ENCODE data around the gene CST9.

The CST9 gene

GRCh38 chr20:23607497-23608245 lies 2.0 kb upstream of the CST9 start:
- H3K27me3 ChIP-seq (ENCODE audit: insufficient read depth, poor library complexity, severe bottlenecking) = no peaks in the 10 kb centered on the region
- no peak overlapping the region for H3K4me3 ChIP-seq (ENCODE audit: severe bottlenecking)
- ATAC-seq (ENCODE audit: low read depth) (no peak), DNase-seq (ENCODE audit: low spot score) (no peak)
- no peak for TF ChIP-seq CTCF (IDR thresholded peaks at IDR 0.05; ENCODE audit: poor library complexity, severe bottlenecking)
- H3K4me1 ChIP-seq (ENCODE audit: insufficient read depth, poor library complexity, severe bottlenecking) = no peaks in the 10 kb centered on the region
- no peaks in the 10 kb centered on the region for H3K9me3 ChIP-seq (ENCODE audit: severe bottlenecking)
- no peaks in the 10 kb centered on the region for H3K36me3 ChIP-seq (ENCODE audit: low read depth)
- H3K27ac ChIP-seq (ENCODE audit: poor library complexity, severe bottlenecking) = no peak overlapping the region

- peak; percentile 96 for TF ChIP-seq CTCF (IDR thresholded peaks at IDR 0.05; ENCODE audit: poor library complexity, severe bottlenecking)
- ATAC-seq (ENCODE audit: low read depth) = peak; percentile 90
- no peaks in the 10 kb centered on the region for H3K27me3 ChIP-seq (ENCODE audit: insufficient read depth, poor library complexity, severe bottlenecking)
These were observed 934 bp upstream of the CST9 start for GRCh38 chr20:23606652-23607049.

GRCh38 chr20:23604306-23604705 lies 1.4 kb downstream of the CST9 start:
- no peak for ATAC-seq (ENCODE audit: low read depth)
- no peak overlapping the region for H3K27ac ChIP-seq (ENCODE audit: poor library complexity, severe bottlenecking)

More at GRCh38 chr20:23606652-23607049, 934 bp upstream of the CST9 start:
- no peak overlapping the region for H3K27ac ChIP-seq (ENCODE audit: poor library complexity, severe bottlenecking)
- no peaks in the 10 kb centered on the region for H3K36me3 ChIP-seq (ENCODE audit: low read depth)
- H3K4me1 ChIP-seq (ENCODE audit: insufficient read depth, poor library complexity, severe bottlenecking) = no peaks in the 10 kb centered on the region
- no peak for DNase-seq (ENCODE audit: low spot score)
- H3K9me3 ChIP-seq (ENCODE audit: severe bottlenecking) = no peaks in the 10 kb centered on the region
- no peak overlapping the region for H3K4me3 ChIP-seq (ENCODE audit: severe bottlenecking)

GRCh38 chr20:23603321-23603720 lies 2.4 kb downstream of the CST9 start:
- ATAC-seq (ENCODE audit: low read depth) = no peak

More at GRCh38 chr20:23604306-23604705, 1.4 kb downstream of the CST9 start:
- Histone ChIP-seq H3K36me3 (ENCODE audit: low read depth) (no peaks in the 10 kb centered on the region), H3K27me3 (ENCODE audit: insufficient read depth, poor library complexity, severe bottlenecking) (no peaks in the 10 kb centered on the region), H3K9me3 (ENCODE audit: severe bottlenecking) (no peaks in the 10 kb centered on the region), H3K4me3 (ENCODE audit: severe bottlenecking) (no peak overlapping the region), H3K4me1 (ENCODE audit: insufficient read depth, poor library complexity, severe bottlenecking) (no peaks in the 10 kb centered on the region)
- no peak for TF ChIP-seq CTCF (IDR thresholded peaks at IDR 0.05; ENCODE audit: poor library complexity, severe bottlenecking)
- no peak for DNase-seq (ENCODE audit: low spot score)

More at GRCh38 chr20:23603321-23603720, 2.4 kb downstream of the CST9 start:
- Histone ChIP-seq H3K27ac (ENCODE audit: poor library complexity, severe bottlenecking) (no peak overlapping the region), H3K27me3 (ENCODE audit: insufficient read depth, poor library complexity, severe bottlenecking) (no peaks in the 10 kb centered on the region), H3K4me3 (ENCODE audit: severe bottlenecking) (no peak overlapping the region), H3K9me3 (ENCODE audit: severe bottlenecking) (no peaks in the 10 kb centered on the region), H3K4me1 (ENCODE audit: insufficient read depth, poor library complexity, severe bottlenecking) (no peaks in the 10 kb centered on the region), H3K36me3 (ENCODE audit: low read depth) (no peaks in the 10 kb centered on the region)
- no peak for TF ChIP-seq CTCF (IDR thresholded peaks at IDR 0.05; ENCODE audit: poor library complexity, severe bottlenecking)
- DNase-seq (ENCODE audit: low spot score) = no peak

All from RWPE2 (cell line).